GM19324 (cell line): ENCODE data around the gene C11orf58.

Source experiments
- ATAC-seq: cut with Tn5 transposase; IDR thresholded peaks from one replicate; pipeline ENCODE4 v1.9.1; 2021; ENCODE audit warnings: mild to moderate bottlenecking, moderate library complexity; ENCODE audit not compliant: unreplicated experiment, low FRiP score

Gene C11orf58

DNA sequence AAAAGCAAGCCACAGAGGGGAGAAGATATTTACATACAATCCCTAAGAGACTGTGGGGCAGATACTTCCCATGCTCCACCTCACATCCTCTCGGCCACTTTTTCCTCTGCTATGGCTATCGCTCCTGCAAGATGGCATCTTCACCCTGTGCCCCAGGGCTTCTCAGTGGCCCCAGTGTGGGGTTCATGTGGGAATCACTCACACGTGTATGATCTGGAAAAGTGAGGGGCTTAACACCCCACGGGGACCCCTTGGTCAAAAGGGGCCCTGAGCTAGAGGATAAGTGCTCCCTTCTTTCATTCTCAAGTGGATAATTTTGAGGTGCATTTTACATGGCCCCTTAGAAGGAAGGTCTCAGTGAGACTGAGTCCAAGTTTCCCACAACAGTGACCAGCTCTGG is 28.7 kb downstream of the C11orf58 start:
- no peak for ATAC-seq

DNA sequence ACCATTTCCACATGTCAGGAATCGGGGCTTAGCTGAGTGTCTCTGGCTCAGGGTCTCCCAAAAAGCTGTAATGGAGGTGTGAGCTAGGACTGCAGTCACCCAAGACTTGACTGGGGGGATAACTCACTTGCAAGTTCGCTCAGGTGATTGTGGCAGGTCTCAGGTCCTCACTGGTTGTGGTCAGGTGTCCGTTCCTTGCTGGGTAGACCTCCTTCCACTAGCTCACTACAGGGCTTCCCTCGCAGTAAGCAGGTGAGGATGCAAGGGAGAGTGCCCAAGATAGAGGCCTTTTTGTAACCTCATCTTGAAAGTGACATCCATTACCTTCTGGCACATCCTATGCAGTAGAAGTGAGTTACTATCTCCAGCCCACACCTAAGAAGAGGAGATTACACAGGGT is 29.5 kb downstream of the C11orf58 start:
- no peak for ATAC-seq

DNA sequence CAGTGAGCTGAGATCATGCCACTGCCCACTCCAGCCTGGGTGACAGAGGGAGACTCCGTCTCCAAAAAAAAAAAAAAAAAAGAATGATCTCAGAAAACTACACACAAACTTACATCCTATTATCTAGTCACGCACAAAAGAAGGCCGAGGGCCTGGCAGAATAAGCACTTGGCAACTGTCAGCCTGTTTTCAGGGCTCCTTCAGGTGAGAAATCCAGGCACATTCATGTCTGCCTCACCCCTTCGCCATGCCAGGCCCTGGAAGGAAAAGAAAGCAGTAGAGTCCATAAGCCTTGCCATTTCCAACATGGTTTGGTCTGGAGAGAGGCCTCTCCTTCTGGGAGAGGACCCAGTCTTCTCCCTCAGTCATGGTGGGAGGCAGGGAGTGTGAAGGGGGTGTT is 30.9 kb downstream of the C11orf58 start:
- no peak for ATAC-seq

- ATAC-seq = no peak
These were observed 31.6 kb downstream of the C11orf58 start for GRCh38 chr11:16770016-16770415.

- ATAC-seq = no peak
These were observed 33.1 kb downstream of the C11orf58 start for GRCh38 chr11:16771350-16772140.

DNA sequence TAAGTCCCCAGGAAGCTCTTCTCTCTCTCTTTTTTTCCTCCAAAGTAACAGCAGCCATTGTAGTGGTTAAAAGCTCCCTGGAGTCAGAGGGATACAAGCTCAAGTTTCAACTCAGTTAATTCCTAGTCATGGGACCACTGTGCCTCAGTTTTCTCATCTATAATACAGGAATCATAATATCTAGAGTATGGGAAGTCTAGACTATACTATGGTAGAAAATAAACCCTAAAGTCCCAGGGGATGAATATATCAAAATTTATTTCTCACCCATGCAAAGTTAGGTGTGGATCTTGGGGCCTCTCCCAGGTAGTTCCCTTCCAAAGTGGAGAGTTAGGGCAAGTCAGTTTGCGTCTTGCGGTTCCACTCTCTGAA is 33.7 kb downstream of the C11orf58 start:
- ATAC-seq = no peak

- ATAC-seq = no peak
These were observed 35.8 kb downstream of the C11orf58 start for GRCh38 chr11:16773981-16774935.

- no peak for ATAC-seq
These were observed 36.6 kb downstream of the C11orf58 start for GRCh38 chr11:16774936-16775613.

DNA sequence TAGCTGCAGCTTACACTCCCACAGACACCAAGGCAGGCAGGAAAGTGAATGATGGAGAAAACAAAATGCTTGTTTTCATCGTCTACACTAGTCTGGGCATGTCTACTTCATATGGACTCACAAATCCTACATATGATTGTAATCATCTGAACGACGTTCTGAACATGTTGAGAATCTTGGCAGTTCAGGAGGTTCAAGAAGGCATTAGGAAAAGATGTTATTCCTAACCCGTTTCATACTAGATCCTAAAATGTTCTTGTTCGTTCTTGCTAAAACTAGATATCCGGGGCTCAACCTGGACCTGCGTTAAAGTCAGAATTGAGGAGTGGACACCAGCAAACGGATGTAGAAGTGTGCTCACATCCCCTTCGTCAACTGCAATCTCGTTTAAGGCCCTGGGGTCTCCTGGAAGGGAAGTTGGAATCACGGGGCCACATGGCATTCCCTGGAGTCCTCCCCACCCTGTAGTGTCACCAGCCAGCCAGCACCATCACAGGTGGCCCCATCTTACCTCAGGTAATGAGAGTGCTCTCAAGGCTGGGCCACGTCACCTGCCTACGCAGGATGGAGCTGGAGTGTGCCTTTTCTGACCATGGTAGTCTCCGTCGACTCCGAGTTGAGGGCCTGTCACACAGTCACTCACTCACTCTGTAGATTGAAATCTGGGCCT is 37.3 kb downstream of the C11orf58 start:
- no peak for ATAC-seq

DNA sequence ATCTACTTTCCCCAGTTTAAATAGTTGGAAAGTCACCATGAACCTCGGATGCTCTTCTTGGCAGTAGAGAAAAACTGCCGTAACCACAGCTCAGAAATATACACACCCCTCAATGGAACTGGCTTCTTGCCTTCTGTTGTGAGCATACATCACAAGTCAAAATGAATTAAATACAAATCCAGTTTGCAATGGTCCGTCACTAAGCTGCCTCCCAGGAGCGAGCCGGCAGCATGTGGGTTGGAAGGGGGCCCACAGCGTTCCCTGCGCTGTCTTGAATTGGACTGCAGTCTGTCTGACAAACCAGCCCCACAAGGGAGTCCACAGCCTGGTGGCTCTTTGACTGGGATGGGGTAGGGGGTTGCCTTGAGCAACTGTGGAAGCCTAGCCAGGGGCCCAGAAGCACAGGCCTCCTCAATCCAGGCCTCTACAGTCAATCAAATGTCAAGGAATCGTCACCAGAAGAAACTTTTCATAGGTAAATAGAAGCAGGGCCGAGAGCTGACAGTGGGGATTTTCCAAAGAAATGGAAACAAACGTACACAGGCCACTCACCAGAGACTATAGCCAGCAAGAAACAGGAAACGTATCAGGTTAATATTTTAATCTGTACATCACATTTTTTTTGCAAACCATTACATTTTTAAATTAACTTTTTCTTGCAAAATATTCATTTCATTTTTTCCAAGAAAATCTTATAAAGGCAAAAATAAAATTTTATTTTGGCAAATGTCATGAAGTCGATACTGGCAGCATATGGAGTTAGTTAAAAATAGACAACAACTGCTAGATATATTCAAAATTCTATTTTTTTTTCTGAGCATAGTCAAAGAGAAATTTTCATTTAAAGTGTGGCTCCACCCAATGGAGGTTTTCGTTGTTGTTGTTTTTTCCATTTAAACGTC is 38.5 kb downstream of the C11orf58 start:
- no peak for ATAC-seq

DNA sequence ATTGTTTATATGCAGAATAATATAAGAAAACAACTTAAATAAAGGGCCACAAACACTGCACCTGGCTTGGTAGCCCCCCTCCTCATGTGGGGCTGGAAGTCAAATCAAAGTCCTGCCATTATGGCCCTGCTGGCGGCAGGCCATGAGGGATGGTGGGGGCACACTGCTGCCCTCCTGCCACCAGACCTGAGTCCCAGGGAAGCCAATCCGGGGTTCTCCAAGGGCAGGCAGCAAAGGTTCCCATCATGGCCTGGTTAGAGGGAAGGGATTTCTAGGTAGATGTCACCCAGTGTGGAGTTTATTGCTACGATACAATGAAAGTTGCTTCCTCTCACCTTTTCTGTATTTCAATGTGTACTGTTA is 39.1 kb downstream of the C11orf58 start:
- no peak for ATAC-seq

GRCh38 chr11:16778286-16778685 is 39.8 kb downstream of the C11orf58 start:
- ATAC-seq = no peak

DNA sequence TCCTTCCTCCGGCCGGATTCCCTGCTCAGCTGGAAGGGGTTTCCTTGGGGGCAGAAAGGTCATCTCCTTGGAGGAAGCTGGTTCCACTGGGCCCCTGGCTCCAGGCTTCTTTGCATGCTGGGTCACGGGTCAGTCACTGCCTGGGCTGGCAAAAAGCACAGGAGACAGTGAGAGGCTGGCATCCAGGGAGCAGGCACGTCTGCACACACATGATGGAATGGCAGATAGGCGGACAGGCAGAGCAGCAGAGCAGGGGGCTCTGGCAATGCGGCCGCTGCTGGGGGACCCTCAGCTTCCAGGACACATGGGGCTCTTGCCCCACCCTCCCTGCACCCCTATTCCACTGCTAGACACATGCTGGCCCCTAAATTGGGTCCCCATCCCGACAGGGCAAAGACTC is 40.4 kb downstream of the C11orf58 start:
- no peak for ATAC-seq

GRCh38 chr11:16779436-16779835 is 41.0 kb downstream of the C11orf58 start:
- no peak for ATAC-seq

DNA sequence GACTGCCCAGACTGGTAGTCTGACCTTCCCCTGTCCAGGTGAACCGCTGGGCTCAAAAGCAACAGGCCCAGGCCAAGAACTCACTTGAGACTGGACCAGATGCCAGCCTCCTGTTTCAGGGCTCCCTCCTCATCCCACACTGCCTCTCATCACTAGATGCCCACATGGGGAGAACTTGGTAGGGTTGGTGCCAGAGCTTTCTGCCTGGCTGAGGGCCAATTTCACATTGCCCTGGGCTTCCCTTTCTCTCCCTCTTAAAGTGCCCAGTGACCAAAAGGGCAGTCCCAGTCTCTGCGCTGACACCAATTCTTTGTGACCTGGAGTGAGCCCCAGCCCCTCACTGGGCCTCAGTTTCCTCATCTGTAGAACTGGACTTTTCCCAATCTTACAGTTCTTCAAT is 41.7 kb downstream of the C11orf58 start:
- no peak for ATAC-seq

DNA sequence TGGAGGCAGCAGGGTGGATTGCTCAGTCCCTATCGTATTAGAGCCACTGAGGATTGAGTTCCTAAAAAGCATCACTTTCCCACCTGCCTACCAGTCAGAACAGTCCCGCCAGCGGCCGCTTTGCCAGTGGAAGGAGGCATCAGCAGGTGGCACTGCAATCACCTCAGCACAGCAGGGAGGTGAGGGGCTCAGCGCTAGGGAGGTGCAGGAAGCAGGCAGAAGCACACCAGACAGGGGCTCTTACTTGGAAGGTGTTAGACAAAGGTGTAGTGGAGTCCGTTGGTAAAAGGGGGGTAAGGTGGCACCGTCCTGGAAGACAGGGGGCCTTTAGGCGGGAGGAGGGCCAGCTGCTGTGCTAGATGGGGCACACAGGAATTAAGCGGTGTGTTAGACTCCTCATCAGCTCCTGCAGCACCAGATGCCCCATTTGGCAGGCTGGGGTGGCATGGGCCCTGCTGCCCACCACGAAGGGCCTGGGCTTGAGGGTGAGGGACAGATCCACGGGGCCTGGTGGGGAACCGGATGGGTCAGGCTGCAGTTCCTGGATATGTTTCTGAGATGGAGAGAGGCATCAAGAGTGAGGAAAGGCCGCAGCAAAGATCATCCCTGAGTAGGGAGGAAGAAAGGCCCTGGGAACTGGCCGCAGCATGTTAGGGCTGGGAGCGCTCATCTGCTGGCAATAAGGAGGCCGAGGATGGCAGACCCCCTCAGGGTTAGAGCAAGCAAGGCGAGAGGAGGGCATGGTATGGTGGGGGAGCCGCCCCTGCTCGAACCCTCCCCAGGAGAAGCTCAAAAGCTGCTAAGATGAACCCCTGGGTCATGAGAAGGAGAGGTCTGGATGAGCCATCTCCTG is 42.5 kb downstream of the C11orf58 start:
- ATAC-seq = no peak

GRCh38 chr11:16781936-16782919 is 43.8 kb downstream of the C11orf58 start:
- ATAC-seq = no peak
